Chondrocyte (in vitro differentiated cells): ENCODE data around the gene SIRPA. TPM values are rescaled to one million over a fixed set of nuclear protein-coding genes. Genes with fewer than 3 reads are reported as not detected.

ENCODE experiments used
- DNase-seq: peaks from one replicate; pipeline ENCODE4 v3.0.0; 2021; ENCODE audit warnings: mixed read lengths, low spot score
- H3K27ac Mint-ChIP-seq: one replicate; pipeline ENCODE4 v1.8.0; 2021; ENCODE audit warnings: mild to moderate bottlenecking, moderate library complexity, mixed read lengths; ENCODE audit not compliant: unreplicated experiment
- H3K27me3 Mint-ChIP-seq: 2 replicates; pipeline ENCODE4 v1.8.0; 2021; ENCODE audit warnings: low read depth, mixed read lengths
- H3K36me3 Mint-ChIP-seq: 2 replicates; pipeline ENCODE4 v1.8.0; 2021; ENCODE audit warnings: low read depth, mixed read lengths
- H3K4me1 Mint-ChIP-seq: 2 replicates; pipeline ENCODE4 v1.8.0; 2021; ENCODE audit warnings: low read depth, mild to moderate bottlenecking, mixed read lengths
- H3K4me3 Mint-ChIP-seq: one replicate; pipeline ENCODE4 v1.8.0; 2021; ENCODE audit warnings: mild to moderate bottlenecking, moderate library complexity, mixed read lengths; ENCODE audit not compliant: unreplicated experiment
- H3K9me3 Mint-ChIP-seq: 2 replicates; pipeline ENCODE4 v1.8.0; 2021; ENCODE audit warnings: low read depth, mixed read lengths
- total RNA-seq: library from RNA; stranded (reverse); gene quantifications from 3 replicates; pipeline ENCODE4 v1.2.1, GENCODE V29; 2021
- TF ChIP-seq, protein P1 (sequence below): fragments of 200-600 bp; sonication (generic); IDR thresholded peaks from 2 replicates; pipeline ENCODE4 v1.5.0; 2021; ENCODE audit warnings: antibody characterized with exemption, mild to moderate bottlenecking, moderate library complexity

The SIRPA gene
- total RNA-seq, 1 donor from 2014 or later: 25.6 TPM

DNA sequence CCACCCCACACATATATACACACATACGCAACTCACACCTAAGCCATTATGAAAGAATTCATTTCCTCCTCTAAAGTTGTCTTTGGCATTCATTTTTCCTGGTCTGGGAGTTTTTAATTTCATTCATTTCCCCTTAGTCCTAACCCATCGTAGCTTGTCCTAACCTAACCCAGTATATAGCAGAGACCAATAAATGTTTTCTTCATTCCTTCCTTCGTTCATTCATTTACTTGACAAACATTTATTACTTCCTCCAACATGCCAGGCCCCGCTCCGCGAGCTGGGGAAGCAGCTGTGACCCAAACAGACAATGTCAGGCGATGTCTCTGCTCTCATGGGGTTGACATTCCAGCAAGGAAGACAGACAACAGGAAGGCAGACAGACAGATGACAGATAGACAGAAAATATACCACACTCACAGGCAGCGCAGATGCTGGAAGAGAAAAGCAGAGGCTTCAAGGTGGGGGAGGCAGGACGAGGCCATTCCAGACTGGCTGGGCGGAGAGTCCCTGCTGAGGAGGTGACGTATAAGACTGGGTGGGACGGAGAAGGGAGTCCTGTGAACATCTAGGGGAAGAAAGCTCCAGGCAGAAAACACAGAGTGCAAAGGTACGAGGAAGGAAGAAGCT is 33.7 kb upstream of the SIRPA start:
- Mint-ChIP-seq H3K36me3 (no peaks in the 10 kb centered on the region), H3K4me1 (peaks cover 25% of the 10 kb centered on the region), H3K27me3 (no peaks in the 10 kb centered on the region), H3K4me3 (peak overlapping the region; percentile 54), H3K27ac (peak overlapping the region; percentile 90), H3K9me3 (no peaks in the 10 kb centered on the region)
- DNase-seq: no peak
- TF ChIP-seq, protein P1, sequence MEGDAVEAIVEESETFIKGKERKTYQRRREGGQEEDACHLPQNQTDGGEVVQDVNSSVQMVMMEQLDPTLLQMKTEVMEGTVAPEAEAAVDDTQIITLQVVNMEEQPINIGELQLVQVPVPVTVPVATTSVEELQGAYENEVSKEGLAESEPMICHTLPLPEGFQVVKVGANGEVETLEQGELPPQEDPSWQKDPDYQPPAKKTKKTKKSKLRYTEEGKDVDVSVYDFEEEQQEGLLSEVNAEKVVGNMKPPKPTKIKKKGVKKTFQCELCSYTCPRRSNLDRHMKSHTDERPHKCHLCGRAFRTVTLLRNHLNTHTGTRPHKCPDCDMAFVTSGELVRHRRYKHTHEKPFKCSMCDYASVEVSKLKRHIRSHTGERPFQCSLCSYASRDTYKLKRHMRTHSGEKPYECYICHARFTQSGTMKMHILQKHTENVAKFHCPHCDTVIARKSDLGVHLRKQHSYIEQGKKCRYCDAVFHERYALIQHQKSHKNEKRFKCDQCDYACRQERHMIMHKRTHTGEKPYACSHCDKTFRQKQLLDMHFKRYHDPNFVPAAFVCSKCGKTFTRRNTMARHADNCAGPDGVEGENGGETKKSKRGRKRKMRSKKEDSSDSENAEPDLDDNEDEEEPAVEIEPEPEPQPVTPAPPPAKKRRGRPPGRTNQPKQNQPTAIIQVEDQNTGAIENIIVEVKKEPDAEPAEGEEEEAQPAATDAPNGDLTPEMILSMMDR: no peak

DNA sequence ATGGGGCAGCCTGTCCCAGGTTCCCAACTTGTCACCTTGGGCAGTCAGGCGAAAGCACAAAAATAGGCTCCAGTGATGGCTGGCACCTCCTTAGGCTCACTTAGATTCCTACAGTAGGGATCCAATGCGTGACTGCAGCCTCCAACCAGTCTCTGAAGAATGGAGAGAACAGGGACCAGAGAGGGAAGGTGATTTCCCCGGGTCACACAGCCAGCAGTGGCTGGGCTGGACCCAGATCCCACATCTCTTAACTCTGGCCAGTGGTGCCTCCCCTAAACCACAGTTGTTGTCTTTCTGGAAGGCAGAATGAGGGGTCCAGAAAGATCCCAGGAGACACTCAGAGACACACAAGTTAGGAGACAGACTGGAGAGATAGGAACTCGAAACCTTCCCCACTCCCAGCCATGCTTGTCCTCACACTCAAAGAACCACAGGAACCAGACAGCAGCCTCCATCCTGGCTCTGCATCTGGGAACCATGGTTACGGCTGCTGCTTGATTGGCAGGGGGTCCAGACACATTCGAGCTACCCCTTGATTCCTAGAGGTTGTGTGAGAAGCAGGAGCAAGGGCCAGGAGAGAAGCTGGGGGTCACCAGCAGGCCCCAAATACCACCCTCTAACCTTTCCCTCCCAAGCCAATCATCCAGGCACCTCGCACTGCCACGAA is 33.1 kb upstream of the SIRPA start:
- Mint-ChIP-seq H3K4me1 (peaks cover 25% of the 10 kb centered on the region), H3K36me3 (no peaks in the 10 kb centered on the region), H3K4me3 (peak overlapping the region; percentile 54), H3K27ac (peak overlapping the region; percentile 90), H3K27me3 (no peaks in the 10 kb centered on the region), H3K9me3 (no peaks in the 10 kb centered on the region)
- no peak for DNase-seq
- TF ChIP-seq, protein P1: no peak

DNA sequence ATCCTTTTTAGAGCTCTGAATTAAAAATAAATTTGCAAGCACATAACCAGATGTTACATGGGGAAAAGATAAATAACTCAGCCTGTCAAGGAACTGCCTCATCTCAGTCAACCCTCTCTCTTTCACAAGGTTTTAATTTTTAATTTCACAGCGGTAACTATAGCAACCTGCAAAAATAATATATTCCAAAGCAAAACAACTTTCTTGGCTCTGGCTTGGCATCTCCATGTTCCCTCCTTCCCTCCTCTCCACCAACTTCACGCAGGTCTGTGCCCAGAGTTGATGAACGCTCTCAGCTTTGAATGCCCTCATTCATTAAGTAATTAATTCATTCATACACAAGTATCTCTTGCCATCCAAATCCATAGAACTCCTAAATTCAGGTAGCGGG is 32.5 kb upstream of the SIRPA start:
- TF ChIP-seq, protein P1: no peak
- DNase-seq: no peak
- H3K9me3 Mint-ChIP-seq: no peaks in the 10 kb centered on the region

DNA sequence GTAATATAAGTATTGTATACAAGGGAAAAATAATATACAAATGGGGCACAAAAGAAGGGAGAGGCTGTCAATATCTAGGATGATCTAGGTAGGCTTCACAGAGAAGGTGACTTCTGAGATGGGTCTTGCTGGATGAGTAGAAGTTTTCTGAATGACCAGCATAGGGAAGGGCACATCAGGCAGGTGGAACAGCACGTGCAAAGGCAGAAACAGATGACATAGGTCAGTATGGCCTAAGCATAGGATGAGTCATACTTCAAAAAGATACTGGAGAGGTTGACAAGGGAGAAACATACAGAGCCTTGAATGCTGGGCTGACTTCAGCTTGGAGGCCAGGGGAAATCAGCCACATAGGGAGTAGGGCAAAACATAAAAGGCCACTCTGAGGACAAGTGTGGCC is 31.9 kb upstream of the SIRPA start:
- peaks cover 25% of the 10 kb centered on the region for H3K4me1 Mint-ChIP-seq
- TF ChIP-seq, protein P1: no peak
- no peaks in the 10 kb centered on the region for H3K27me3 Mint-ChIP-seq

More for the DNA sequence above, 32.5 kb upstream of the SIRPA start:
- H3K4me1 Mint-ChIP-seq: peaks cover 25% of the 10 kb centered on the region
- peak overlapping the region; percentile 52 for H3K27ac Mint-ChIP-seq
- H3K36me3 Mint-ChIP-seq: no peaks in the 10 kb centered on the region
- H3K4me3 Mint-ChIP-seq: no peak overlapping the region
- H3K27me3 Mint-ChIP-seq: no peaks in the 10 kb centered on the region

DNA sequence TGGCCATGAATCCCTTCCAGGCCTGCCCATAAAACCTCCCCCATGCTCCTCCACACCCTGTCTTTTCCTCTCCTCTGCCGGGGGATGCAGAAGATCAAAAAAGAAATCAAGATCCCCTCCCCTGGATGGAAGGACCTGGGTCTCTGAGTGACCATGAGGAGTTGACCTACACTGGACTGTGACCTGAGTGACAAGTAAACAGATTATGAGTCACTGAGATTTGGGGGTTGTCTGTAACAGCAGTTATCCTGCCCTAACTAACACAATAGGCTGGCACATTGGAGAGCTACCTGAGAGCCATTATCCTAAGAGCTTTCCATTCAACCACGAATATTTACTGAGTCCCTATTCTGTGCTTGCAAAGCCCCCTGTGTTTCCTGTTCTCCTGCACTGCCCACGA is 28.4 kb upstream of the SIRPA start:
- H3K9me3 Mint-ChIP-seq: no peaks in the 10 kb centered on the region
- no peaks in the 10 kb centered on the region for H3K27me3 Mint-ChIP-seq
- no peak for DNase-seq
- TF ChIP-seq, protein P1: no peak
- no peaks in the 10 kb centered on the region for H3K36me3 Mint-ChIP-seq
- H3K27ac Mint-ChIP-seq: no peak overlapping the region
- peaks cover 14% of the 10 kb centered on the region for H3K4me1 Mint-ChIP-seq
- no peak overlapping the region for H3K4me3 Mint-ChIP-seq

More for the DNA sequence above, 31.9 kb upstream of the SIRPA start:
- no peaks in the 10 kb centered on the region for H3K36me3 Mint-ChIP-seq
- no peak for DNase-seq
- H3K4me3 Mint-ChIP-seq: no peak overlapping the region
- H3K27ac Mint-ChIP-seq: no peak overlapping the region
- H3K9me3 Mint-ChIP-seq: no peaks in the 10 kb centered on the region
